Esophagus muscularis mucosa (tissue), 3 donors: ENCODE data around the gene TMPO.

ENCODE experiments used
- CTCF ChIP-seq, 3 experiments: fragments of 200-600 bp in 2 of 3; fragments of 450-650 bp in 1 of 3; sonication (generic) in 2 of 3; IDR thresholded peaks; one replicate each; pipeline ENCODE4 v1.5.1; 2017 to 2019; ENCODE audit warnings: antibody characterized with exemption in 3 of 3, mild to moderate bottlenecking in 2 of 3, moderate library complexity in 1 of 3
- EP300 ChIP-seq: sonication (generic); formaldehyde crosslinking; IDR thresholded peaks from one replicate; pipeline ENCODE4 v1.6.1; 2017; ENCODE audit warnings: antibody characterized with exemption

DNA sequence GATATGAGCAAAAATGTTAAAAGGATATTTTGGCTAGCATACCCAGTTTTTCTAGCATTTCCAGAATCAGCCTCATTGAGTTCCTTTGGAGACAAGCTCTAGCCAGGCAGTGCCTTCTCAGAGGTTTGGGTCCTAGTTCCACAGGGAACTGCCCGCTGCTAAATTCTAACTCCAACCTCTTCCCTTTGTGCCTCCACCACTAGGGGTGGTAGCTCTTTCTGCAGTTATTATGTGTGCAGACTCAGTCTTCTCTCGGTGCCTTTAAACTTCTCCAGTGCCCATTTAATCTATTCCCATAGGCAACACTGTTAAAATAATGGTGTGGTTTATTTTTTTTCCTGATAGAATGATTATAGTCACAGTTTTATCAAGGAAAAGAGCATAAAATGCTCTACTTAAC is 56.6 kb downstream of the TMPO start:
- TF ChIP-seq CTCF (IDR thresholded peaks at IDR 0.05), result no peak
- no peak for TF ChIP-seq EP300
